ENCODE results near the gene GRAMD2B. TPM values are rescaled to one million over a fixed set of nuclear protein-coding genes. Genes with fewer than 3 reads are reported as not detected.

The GRAMD2B gene
- total RNA-seq, 1 experiment from 2014 or later, result 7.2 TPM

- Histone ChIP-seq H3K79me2 (ENCODE audit: insufficient read depth, low read length) (no peaks in the 10 kb centered on the region), H3K27me3 (ENCODE audit: insufficient read depth, low read length) (no peaks in the 10 kb centered on the region), H3K4me3 (replicated peaks in 1 of 2; ENCODE audit: low read depth in 1 of 2, low read length in 2 of 2) (no peak overlapping the region), H3K9me3 (ENCODE audit: control insufficient read depth in 1 of 2, insufficient read depth in 1 of 2, low read depth in 1 of 2, low read length in 2 of 2) (no peaks in the 10 kb centered on the region), H4K20me1 (ENCODE audit: insufficient read depth) (no peaks in the 10 kb centered on the region), H3K27ac (ENCODE audit: low read depth, low read length) (no peak overlapping the region), H3K9ac (ENCODE audit: low read length) (no peak overlapping the region), H3K36me3 (ENCODE audit: control insufficient read depth in 1 of 2, insufficient read depth in 2 of 2, low read length in 2 of 2) (0 out of 4 replicates have a peak, but pooled peaks cover 0 to 6% of the 10 kb centered on the region in 2 experiments), H3K4me1 (ENCODE audit: control insufficient read depth in 1 of 2, insufficient read depth in 2 of 2, low read length in 2 of 2) (peaks cover 0 to 4% of the 10 kb centered on the region in 2 experiments; a peak in 2 of 4 replicates), H2AFZ (ENCODE audit: low read depth, low read length, poor library complexity, severe bottlenecking) (no peak overlapping the region), H3K4me2 (ENCODE audit: low read length) (no peak overlapping the region), H3K9me2 (ENCODE audit: insufficient read depth) (no peaks in the 10 kb centered on the region)
- DNase-seq (ENCODE audit: low read depth, low spot score) (no peak), ATAC-seq (no peak)
- ChIA-PET RAD21 (ENCODE audit: low non-redundant PET in 1 of 2, low total read pairs in 2 of 2, uncharacterized antibody in 2 of 2, unreplicated experiment in 2 of 2) (no interaction called here), POLR2A (no interaction called here), CTCF (interaction anchor here (0.6 to 0.7 kb wide), 2 partner anchors 11 to 203 kb away, joined by 3 read pairs; no protein-coding TSS in a partner anchor)
- TF ChIP-seq CBX3 (IDR thresholded peaks at IDR 0.05; ENCODE audit: low read depth) (no peak), POLR2A (IDR thresholded peaks at IDR 0.05; ENCODE audit: borderline replicate concordance, extremely low read depth, insufficient read depth, insufficient read length) (no peak), EZH2 (IDR thresholded peaks at IDR 0.05) (no peak), SP1 (IDR thresholded peaks at IDR 0.05; ENCODE audit: low read depth) (no peak), MAX (IDR thresholded peaks at IDR 0.05) (no peak)
- TF ChIP-seq, protein P1, sequence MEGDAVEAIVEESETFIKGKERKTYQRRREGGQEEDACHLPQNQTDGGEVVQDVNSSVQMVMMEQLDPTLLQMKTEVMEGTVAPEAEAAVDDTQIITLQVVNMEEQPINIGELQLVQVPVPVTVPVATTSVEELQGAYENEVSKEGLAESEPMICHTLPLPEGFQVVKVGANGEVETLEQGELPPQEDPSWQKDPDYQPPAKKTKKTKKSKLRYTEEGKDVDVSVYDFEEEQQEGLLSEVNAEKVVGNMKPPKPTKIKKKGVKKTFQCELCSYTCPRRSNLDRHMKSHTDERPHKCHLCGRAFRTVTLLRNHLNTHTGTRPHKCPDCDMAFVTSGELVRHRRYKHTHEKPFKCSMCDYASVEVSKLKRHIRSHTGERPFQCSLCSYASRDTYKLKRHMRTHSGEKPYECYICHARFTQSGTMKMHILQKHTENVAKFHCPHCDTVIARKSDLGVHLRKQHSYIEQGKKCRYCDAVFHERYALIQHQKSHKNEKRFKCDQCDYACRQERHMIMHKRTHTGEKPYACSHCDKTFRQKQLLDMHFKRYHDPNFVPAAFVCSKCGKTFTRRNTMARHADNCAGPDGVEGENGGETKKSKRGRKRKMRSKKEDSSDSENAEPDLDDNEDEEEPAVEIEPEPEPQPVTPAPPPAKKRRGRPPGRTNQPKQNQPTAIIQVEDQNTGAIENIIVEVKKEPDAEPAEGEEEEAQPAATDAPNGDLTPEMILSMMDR (IDR thresholded peaks at IDR 0.05 in 2 of 3, conservative IDR thresholded peaks at IDR 0.05 in 1 of 3; ENCODE audit: borderline replicate concordance in 1 of 3, insufficient read depth in 1 of 3, low read depth in 2 of 3, low read length in 2 of 3), result no peak
- BruUV-seq (replicated peaks), result TSS peak; percentile 23
- intact Hi-C loops (cut with micrococcal nuclease), result loop anchor here (1.0 to 5.0 kb wide), 3 partner anchors 51 to 949 kb away; partner anchors contain the start of gene ALDH7A1
These were observed 120.5 kb downstream of the GRAMD2B start for GRCh38 chr5:126543660-126544059.

Other genes with a start within 250 kb of the GRAMD2B start
- 93.2 TPM for gene ALDH7A1, start 171.8 kb downstream of the GRAMD2B start, total RNA-seq (2021; ENCODE audit: unreplicated experiment)
- gene PHAX, start 177.5 kb downstream of the GRAMD2B start, total RNA-seq (2021; ENCODE audit: unreplicated experiment), result 24.5 TPM